Measurements from ENCODE around the gene SLC37A3. TPM values are rescaled to one million over a fixed set of nuclear protein-coding genes. Genes with fewer than 3 reads are reported as not detected.
A peak's percentile ranks its signal among the peaks of the same experiment; 100 is the strongest.

Gene SLC37A3
- total RNA-seq = 10 to 100 TPM; 28.8 to 30.7 TPM

- Mint-ChIP-seq H3K4me1 (peaks cover 37% of the 10 kb centered on the region), H3K36me3 (ENCODE audit: low read depth) (peaks cover 11% of the 10 kb centered on the region), H3K4me3 (peak within 1 kb of the TSS; percentile 92), H3K27me3 (no peaks in the 10 kb centered on the region), H3K27ac (peak within 1 kb of the TSS; percentile 76), H3K9me3 (no peaks in the 10 kb centered on the region)
- DNase-seq = peak; percentile 89
- ChIA-PET POLR2A (interaction anchor here (1.3 to 3.1 kb wide), 5 partner anchors 13 to 258 kb away, joined by 3 to 19 read pairs (median 4); no protein-coding TSS in a partner anchor), CTCF (interaction anchor here (1.3 to 1.5 kb wide), 2 partner anchors 9 to 22 kb away, joined by 3 read pairs; no protein-coding TSS in a partner anchor)
Observed at GRCh38 chr7:140397784-140398750, at the start of gene SLC37A3. Gene SLC37A3 (minus strand): TSS chr7:140398530. CDS start chr7:140382526, 16,004 bp downstream.

- CTCF ChIA-PET = no interaction called here
- no peaks in the 10 kb centered on the region for H3K9me3 Mint-ChIP-seq
- no peak for DNase-seq
- peak overlapping the region; percentile 27 for H3K27ac Mint-ChIP-seq
- peaks cover 42% of the 10 kb centered on the region for H3K4me1 Mint-ChIP-seq
- H3K4me3 Mint-ChIP-seq = no peak overlapping the region
- H3K27me3 Mint-ChIP-seq = no peaks in the 10 kb centered on the region
- POLR2A ChIA-PET = no interaction called here
- H3K36me3 Mint-ChIP-seq (ENCODE audit: low read depth) = peaks cover 9% of the 10 kb centered on the region
Observed at GRCh38 chr7:140447841-140448240, 49.5 kb upstream of the SLC37A3 start.

GRCh38 chr7:140446467-140446866 lies 48.1 kb upstream of the SLC37A3 start:
- DNase-seq = no peak
- no peak overlapping the region for H3K4me3 Mint-ChIP-seq
- POLR2A ChIA-PET = no interaction called here
- CTCF ChIA-PET = no interaction called here
- no peak overlapping the region for H3K27ac Mint-ChIP-seq
- no peaks in the 10 kb centered on the region for H3K27me3 Mint-ChIP-seq
- peaks cover 35% of the 10 kb centered on the region for H3K4me1 Mint-ChIP-seq
- no peaks in the 10 kb centered on the region for H3K9me3 Mint-ChIP-seq
- peaks cover 3% of the 10 kb centered on the region for H3K36me3 Mint-ChIP-seq (ENCODE audit: low read depth)

GRCh38 chr7:140441519-140441918 lies 43.2 kb upstream of the SLC37A3 start:
- CTCF ChIA-PET = interaction anchor here (2.5 kb wide), 1 partner anchor 11 kb away, joined by 18 read pairs; no protein-coding TSS in a partner anchor
- Mint-ChIP-seq H3K4me1 (peaks cover 5% of the 10 kb centered on the region), H3K27me3 (no peaks in the 10 kb centered on the region), H3K36me3 (ENCODE audit: low read depth) (no peaks in the 10 kb centered on the region), H3K27ac (no peak overlapping the region), H3K4me3 (no peak overlapping the region), H3K9me3 (no peaks in the 10 kb centered on the region)
- POLR2A ChIA-PET = no interaction called here
- no peak for DNase-seq

- no peak overlapping the region for H3K27ac Mint-ChIP-seq
- H3K9me3 Mint-ChIP-seq = no peaks in the 10 kb centered on the region
- no peaks in the 10 kb centered on the region for H3K27me3 Mint-ChIP-seq
- H3K4me3 Mint-ChIP-seq = no peak overlapping the region
- no peak for DNase-seq
- H3K4me1 Mint-ChIP-seq = peaks cover 5% of the 10 kb centered on the region
- no peaks in the 10 kb centered on the region for H3K36me3 Mint-ChIP-seq (ENCODE audit: low read depth)
- ChIA-PET CTCF (interaction anchor here (0.7 to 1.7 kb wide), 3 partner anchors 9 to 1006 kb away, joined by 3 to 5 read pairs (median 5); no protein-coding TSS in a partner anchor), POLR2A (no interaction called here)
Observed at GRCh38 chr7:140440593-140440992, 42.3 kb upstream of the SLC37A3 start.

- Mint-ChIP-seq H3K27me3 (no peaks in the 10 kb centered on the region), H3K9me3 (no peaks in the 10 kb centered on the region), H3K36me3 (ENCODE audit: low read depth) (no peaks in the 10 kb centered on the region), H3K4me1 (peaks cover 5% of the 10 kb centered on the region), H3K27ac (no peak overlapping the region), H3K4me3 (no peak overlapping the region)
- ChIA-PET CTCF (interaction anchor here (0.7 to 1.7 kb wide), 4 partner anchors 10 to 28 kb away, joined by 3 to 5 read pairs (median 3); no protein-coding TSS in a partner anchor), POLR2A (no interaction called here)
- DNase-seq = no peak
Observed at GRCh38 chr7:140439359-140439758, 41.0 kb upstream of the SLC37A3 start.

GRCh38 chr7:140435252-140435895 lies 37.0 kb upstream of the SLC37A3 start:
- Mint-ChIP-seq H3K27me3 (no peaks in the 10 kb centered on the region), H3K9me3 (no peaks in the 10 kb centered on the region), H3K4me1 (peaks cover 1% of the 10 kb centered on the region), H3K4me3 (no peak overlapping the region), H3K36me3 (ENCODE audit: low read depth) (no peaks in the 10 kb centered on the region), H3K27ac (no peak overlapping the region)
- ChIA-PET POLR2A (no interaction called here), CTCF (no interaction called here)
- no peak for DNase-seq

GRCh38 chr7:140433396-140433795 lies 35.1 kb upstream of the SLC37A3 start:
- CTCF ChIA-PET = no interaction called here
- no peak for DNase-seq
- Mint-ChIP-seq H3K9me3 (no peaks in the 10 kb centered on the region), H3K4me3 (no peak overlapping the region), H3K36me3 (ENCODE audit: low read depth) (no peaks in the 10 kb centered on the region), H3K27ac (no peak overlapping the region), H3K27me3 (no peaks in the 10 kb centered on the region), H3K4me1 (no peaks in the 10 kb centered on the region)
- POLR2A ChIA-PET = interaction anchor here (0.7 kb wide), 1 partner anchor 73 kb away, joined by 3 read pairs; no protein-coding TSS in a partner anchor

GRCh38 chr7:140426130-140426529 lies 27.8 kb upstream of the SLC37A3 start:
- DNase-seq = no peak
- no peaks in the 10 kb centered on the region for H3K27me3 Mint-ChIP-seq
- H3K27ac Mint-ChIP-seq = no peak overlapping the region
- CTCF ChIA-PET = no interaction called here
- H3K4me1 Mint-ChIP-seq = no peaks in the 10 kb centered on the region
- no peak overlapping the region for H3K4me3 Mint-ChIP-seq
- POLR2A ChIA-PET = no interaction called here
- H3K9me3 Mint-ChIP-seq = no peaks in the 10 kb centered on the region
- H3K36me3 Mint-ChIP-seq (ENCODE audit: low read depth) = peaks cover 8% of the 10 kb centered on the region

- ChIA-PET POLR2A (no interaction called here), CTCF (no interaction called here)
- Mint-ChIP-seq H3K27ac (no peak overlapping the region), H3K27me3 (no peaks in the 10 kb centered on the region), H3K9me3 (no peaks in the 10 kb centered on the region), H3K4me3 (no peak overlapping the region), H3K4me1 (no peaks in the 10 kb centered on the region), H3K36me3 (ENCODE audit: low read depth) (peaks cover 8% of the 10 kb centered on the region)
- DNase-seq = no peak
Observed at GRCh38 chr7:140425718-140426117, 27.4 kb upstream of the SLC37A3 start.

GRCh38 chr7:140423501-140423900 lies 25.2 kb upstream of the SLC37A3 start:
- DNase-seq = no peak
- no peak overlapping the region for H3K27ac Mint-ChIP-seq
- H3K4me1 Mint-ChIP-seq = peaks cover 2% of the 10 kb centered on the region
- H3K27me3 Mint-ChIP-seq = no peaks in the 10 kb centered on the region
- peaks cover 8% of the 10 kb centered on the region for H3K36me3 Mint-ChIP-seq (ENCODE audit: low read depth)
- H3K4me3 Mint-ChIP-seq = no peak overlapping the region
- POLR2A ChIA-PET = no interaction called here
- CTCF ChIA-PET = interaction anchor here (0.7 kb wide), 1 partner anchor 345 kb away, joined by 4 read pairs; no protein-coding TSS in a partner anchor
- no peaks in the 10 kb centered on the region for H3K9me3 Mint-ChIP-seq

GRCh38 chr7:140421521-140421920 lies 23.2 kb upstream of the SLC37A3 start:
- Mint-ChIP-seq H3K4me1 (peaks cover 6% of the 10 kb centered on the region), H3K9me3 (no peaks in the 10 kb centered on the region), H3K36me3 (ENCODE audit: low read depth) (peaks cover 8% of the 10 kb centered on the region), H3K27me3 (no peaks in the 10 kb centered on the region), H3K4me3 (no peak overlapping the region), H3K27ac (no peak overlapping the region)
- CTCF ChIA-PET = no interaction called here
- no peak for DNase-seq
- POLR2A ChIA-PET = no interaction called here

- no peak overlapping the region for H3K4me3 Mint-ChIP-seq
- ChIA-PET CTCF (interaction anchor here (0.6 to 1.1 kb wide), 3 partner anchors 25 to 58 kb away, joined by 4 to 6 read pairs (median 5); no protein-coding TSS in a partner anchor), POLR2A (interaction anchor here (1.3 kb wide), 1 partner anchor 15 kb away, joined by 3 read pairs; the partner anchor contains the start of gene RAB19)
- no peaks in the 10 kb centered on the region for H3K27me3 Mint-ChIP-seq
- no peak overlapping the region for H3K27ac Mint-ChIP-seq
- H3K9me3 Mint-ChIP-seq = no peaks in the 10 kb centered on the region
- DNase-seq = no peak
- peaks cover 3% of the 10 kb centered on the region for H3K36me3 Mint-ChIP-seq (ENCODE audit: low read depth)
- peaks cover 14% of the 10 kb centered on the region for H3K4me1 Mint-ChIP-seq
Observed at GRCh38 chr7:140418653-140419052, 20.3 kb upstream of the SLC37A3 start.

Measured in activated CD4-positive, alpha-beta memory T cell treated with anti-CD3 and anti-CD28 coated beads, Interleukin-2, amount 10 ng/mL, durations not matched to agents 7 days and 5 days (primary cell).